ENCODE data around the gene ZNF613.
A peak's percentile ranks its signal among the peaks of the same experiment; 100 is the strongest.
"Not testable (repeated sequence)": the region's sequence is repeated elsewhere in the genome, so short reads cannot be mapped to it uniquely, and the experiment has no call there.

The ZNF613 gene

DNA sequence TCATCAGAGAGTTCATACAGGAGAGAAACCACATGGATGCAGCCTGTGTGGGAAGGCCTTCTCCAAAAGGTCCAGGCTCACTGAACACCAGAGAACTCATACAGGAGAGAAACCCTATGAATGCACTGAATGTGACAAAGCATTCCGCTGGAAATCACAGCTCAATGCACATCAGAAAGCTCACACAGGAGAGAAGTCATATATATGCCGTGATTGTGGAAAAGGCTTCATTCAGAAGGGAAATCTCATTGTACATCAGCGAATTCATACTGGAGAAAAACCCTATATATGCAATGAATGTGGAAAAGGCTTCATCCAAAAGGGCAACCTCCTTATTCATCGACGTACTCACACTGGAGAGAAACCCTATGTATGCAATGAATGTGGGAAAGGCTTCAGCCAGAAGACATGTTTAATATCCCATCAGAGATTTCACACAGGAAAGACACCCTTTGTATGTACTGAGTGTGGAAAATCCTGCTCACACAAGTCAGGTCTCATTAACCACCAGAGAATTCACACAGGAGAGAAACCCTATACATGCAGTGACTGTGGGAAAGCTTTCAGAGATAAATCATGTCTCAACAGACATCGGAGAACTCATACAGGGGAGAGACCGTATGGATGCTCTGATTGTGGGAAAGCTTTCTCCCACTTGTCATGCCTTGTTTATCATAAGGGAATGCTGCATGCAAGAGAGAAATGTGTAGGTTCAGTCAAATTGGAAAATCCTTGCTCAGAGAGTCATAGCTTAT is 17.7 kb downstream of the ZNF613 start:
- DNase-seq, result no peak

GRCh38 chr19:51946602-51947001 is 19.3 kb downstream of the ZNF613 start:
- DNase-seq, result no peak

GRCh38 chr19:51948975-51949374 is 21.7 kb downstream of the ZNF613 start:
- no peak for DNase-seq

DNA sequence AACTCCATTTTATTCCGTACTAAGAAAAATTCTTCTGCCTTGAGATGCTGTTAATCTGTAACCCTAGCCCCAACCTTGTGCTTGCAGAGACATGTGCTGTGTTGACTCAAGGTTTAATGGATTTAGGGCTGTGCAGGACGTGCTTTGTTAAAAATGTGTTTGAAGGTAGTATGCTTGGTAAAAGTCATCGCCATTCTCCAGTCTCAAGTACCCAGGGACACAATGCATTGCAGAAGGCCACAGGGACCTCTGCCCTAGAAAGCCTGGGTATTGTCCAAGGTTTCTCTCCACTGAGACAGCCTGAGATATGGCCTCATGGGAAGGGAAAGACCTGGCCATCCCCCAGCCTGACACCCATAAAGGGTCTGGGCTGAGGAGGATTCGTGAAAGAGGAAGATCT is 30.6 kb downstream of the ZNF613 start:
- DNase-seq, result not testable (repeated sequence)

- no peak for DNase-seq
These were observed 32.5 kb downstream of the ZNF613 start for GRCh38 chr19:51959791-51960190.

DNA sequence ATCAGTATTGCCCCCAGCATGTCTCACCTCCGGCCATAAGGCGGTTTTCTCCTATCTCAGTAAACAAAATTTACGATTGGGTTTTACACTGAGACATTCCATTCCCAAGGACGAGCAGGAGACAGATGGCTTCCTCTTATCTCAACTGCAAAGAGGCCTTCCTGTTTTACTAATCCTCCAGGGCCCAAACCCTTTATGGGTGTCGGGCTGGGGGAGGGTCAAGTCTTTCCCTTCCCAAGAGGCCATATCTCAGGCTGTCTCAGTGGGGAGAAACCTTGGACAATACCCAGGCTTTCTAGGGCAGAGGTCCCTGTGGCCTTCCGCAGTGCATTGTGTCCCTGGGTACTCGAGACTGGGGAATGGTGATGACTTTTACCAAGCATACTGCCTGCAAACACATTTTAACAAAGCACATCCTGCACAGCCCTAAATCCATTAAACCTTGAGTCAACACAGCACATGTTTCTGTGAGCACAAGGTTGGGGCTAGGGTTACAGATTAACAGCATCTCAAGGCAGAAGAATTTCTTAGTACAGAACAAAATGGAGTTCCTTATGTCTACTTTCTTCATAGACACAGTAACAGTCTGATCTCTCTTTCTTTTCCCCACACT is 33.5 kb downstream of the ZNF613 start:
- DNase-seq, result not testable (repeated sequence)

GRCh38 chr19:51965583-51965982 is 38.3 kb downstream of the ZNF613 start:
- DNase-seq, result no peak

DNA sequence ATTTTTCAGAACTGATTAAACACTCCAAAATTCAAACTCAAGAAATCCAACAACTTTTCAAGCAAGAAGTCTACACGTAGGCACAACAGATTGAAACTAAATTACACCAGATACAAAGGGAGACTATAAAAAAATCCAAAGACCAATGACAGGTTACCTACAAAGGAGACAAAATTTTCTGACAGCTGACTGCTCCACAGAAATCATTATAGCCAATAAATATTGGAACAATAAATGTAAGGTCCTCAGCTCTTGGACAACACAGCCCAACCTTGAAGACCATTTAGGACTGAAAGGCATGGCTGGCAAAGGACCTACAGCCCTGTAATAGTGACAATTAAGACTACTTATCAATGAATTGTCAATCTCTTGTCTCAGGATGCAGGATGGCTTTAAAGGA is 43.4 kb downstream of the ZNF613 start:
- DNase-seq, result no peak

DNA sequence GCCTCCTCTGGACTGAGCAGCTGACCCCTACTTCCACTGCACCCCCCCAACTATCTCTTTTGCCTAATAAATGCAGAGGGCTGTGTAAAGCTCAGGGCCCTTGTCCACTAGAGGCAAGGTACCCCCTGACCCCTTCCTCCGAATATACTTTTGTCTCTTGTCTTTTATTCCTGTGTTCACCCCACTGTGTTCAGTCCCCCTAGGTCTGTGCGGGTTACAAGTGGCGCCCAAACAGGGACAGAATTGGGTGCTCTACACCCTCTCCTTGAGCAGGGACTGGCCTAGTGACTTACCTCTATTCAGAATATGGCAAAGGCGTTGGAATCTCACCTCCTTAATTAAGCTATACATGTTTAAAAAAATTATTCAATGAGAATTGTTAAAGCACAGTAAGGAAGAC is 44.4 kb downstream of the ZNF613 start:
- no peak for DNase-seq

- not testable (repeated sequence) for DNase-seq
These were observed 48.5 kb downstream of the ZNF613 start for GRCh38 chr19:51975787-51976186.

DNA sequence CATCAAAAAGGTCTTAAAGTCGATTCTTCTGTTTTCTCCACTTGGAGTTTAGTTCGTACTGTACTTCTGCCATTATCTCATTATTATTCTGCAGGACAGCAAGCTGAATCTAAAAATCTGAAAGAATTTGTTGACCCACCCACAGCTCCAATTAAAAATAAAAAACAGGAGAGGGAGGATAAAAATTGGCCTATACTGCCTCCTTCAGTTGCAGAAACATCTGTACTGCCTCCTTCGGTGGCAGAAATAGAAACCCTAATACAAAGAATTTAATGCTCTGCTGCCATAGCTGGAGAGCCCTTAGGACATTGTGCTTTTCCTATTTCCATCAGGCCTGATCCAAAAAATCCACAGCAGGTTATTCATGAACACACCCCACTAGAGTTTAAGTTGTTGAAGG is 49.6 kb downstream of the ZNF613 start:
- DNase-seq, result no peak

DNA sequence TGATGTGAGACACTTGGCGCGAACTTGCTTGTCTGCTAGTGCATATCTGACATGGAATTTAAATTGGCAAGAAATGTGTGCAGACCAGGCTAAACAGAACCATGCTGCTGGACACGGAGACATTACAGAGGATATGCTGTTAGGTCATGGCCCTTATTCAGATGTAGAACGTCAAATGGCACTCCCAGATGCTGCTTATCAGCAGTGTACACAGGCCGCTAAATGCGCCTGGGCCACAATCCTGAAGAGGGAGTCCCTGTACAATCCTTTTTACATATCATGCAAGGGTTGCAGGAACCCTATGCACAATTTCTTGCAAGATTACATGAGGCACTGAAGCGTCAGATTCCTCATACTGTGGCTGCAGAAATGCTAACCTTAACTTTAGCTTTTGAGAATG is 50.1 kb downstream of the ZNF613 start:
- no peak for DNase-seq

- no peak for DNase-seq
These were observed 51.6 kb downstream of the ZNF613 start for GRCh38 chr19:51978882-51979281.

DNA sequence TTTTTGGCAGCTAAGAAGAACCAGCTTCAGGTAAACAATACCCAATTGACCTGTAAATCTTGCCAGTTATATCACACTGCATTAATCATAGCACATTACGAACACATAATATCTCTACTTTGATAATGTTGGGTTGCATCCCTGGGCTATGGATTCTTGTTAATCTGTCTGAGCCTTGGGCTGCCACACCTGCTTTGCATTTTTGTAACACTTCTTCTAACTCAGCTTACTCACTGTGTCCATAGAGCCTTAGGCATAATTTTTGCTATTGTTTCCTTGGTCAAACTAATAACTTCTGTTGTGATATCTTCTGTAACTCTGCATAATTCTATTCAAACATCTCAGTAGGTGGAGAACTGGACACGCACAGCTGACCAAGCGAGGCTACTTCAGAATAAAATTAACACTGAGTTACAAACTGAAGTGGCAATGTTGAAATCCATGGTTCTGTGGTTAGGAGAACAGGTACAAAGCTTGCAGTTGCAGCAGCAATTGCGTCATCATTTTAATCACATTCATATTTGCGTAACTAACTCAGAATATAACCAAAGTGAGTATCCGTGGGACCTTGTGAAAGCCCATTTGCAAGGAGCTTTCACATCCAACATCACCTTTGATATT is 53.0 kb downstream of the ZNF613 start:
- DNase-seq, result no peak

GRCh38 chr19:51980926-51981325 is 53.7 kb downstream of the ZNF613 start:
- not testable (repeated sequence) for DNase-seq

DNA sequence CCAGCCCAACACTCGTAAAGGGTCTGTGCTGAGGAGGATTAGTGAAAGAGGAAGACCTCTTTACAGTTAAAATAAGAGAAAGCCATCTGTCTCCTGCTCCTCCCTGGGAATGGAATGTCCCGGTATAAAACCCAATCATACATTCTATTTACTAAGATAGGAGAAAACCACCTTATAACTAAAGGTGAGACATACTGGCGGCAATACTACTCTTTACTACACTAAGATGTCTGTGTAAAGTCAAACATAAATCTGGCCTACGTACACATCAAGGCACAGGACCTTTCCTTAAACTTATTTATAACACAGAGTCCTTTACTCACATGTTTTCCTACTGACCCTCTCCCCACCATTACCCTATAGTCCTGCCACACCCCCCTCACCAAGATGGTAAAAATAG is 56.1 kb downstream of the ZNF613 start:
- no peak for DNase-seq

- peak; percentile 88 for DNase-seq
These were observed 59.3 kb downstream of the ZNF613 start, which contains the start of gene ZNF350 for GRCh38 chr19:51986309-51987291. Gene ZNF350 (minus strand): TSS chr19:51986840. CDS start chr19:51974360, 12,480 bp downstream.

GRCh38 chr19:51993422-51993821 is 66.2 kb downstream of the ZNF613 start:
- DNase-seq, result no peak

DNA sequence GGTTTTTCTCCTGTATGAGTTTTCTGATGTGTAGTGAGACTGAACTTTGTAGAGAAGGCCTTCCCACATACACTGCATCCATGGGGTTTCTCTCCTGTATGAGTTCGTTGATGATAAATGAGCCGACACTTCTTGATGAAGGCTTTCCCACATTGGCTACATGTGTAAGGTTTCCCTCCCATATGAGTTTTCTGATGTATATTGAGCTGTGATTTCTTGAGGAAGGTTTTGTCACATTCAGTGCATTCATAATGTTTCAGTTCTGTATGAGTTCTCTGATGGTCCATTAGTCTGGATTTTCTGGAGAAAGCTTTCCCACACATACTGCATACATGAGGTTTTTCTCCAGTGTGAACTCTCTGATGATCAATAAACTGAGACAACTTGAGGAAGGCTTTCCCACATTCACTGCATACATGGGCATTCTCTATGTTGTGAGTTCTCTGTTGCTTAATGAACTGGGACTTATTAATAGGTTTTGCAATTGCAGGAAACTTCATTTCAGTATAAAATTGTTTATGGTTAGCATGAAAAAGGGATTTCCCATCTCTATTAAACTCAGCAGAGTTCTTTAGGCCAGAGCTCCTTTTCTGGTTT is 66.9 kb downstream of the ZNF613 start:
- DNase-seq, result no peak
